SJCRH30 (cell line): ENCODE results near the gene CREB3L2. TPM values are rescaled to one million over a fixed set of nuclear protein-coding genes. Genes with fewer than 3 reads are reported as not detected.

Experiments used
- DNase-seq, 2 experiments: peaks; one replicate each; pipeline ENCODE4 v3.0.0-alpha.2; 2015 to 2020
- H3K27ac ChIP-seq: fragments of 250-450 bp; sonication (Bioruptor Pico); 2 replicates; pipeline ENCODE4 v1.5.1; 2020; ENCODE audit warnings: mild to moderate bottlenecking, moderate library complexity
- H3K27me3 ChIP-seq: fragments of 250-450 bp; sonication (Bioruptor Pico); 2 replicates; pipeline ENCODE4 v1.5.1; 2020; ENCODE audit warnings: mild to moderate bottlenecking, moderate library complexity
- H3K36me3 ChIP-seq: fragments of 250-450 bp; sonication (Bioruptor Pico); 2 replicates; pipeline ENCODE4 v1.5.1; 2020; ENCODE audit warnings: mild to moderate bottlenecking, moderate library complexity
- H3K4me1 ChIP-seq: fragments of 250-450 bp; sonication (Bioruptor Pico); 2 replicates; pipeline ENCODE4 v1.5.1; 2020; ENCODE audit warnings: mild to moderate bottlenecking, moderate library complexity
- H3K4me3 ChIP-seq: fragments of 250-450 bp; sonication (Bioruptor Pico); 2 replicates; pipeline ENCODE4 v1.5.1; 2020; ENCODE audit warnings: mild to moderate bottlenecking, moderate library complexity
- H3K9me3 ChIP-seq: fragments of 250-450 bp; sonication (Bioruptor Pico); replicated peaks from 2 replicates; pipeline ENCODE4 v1.5.1; 2020; ENCODE audit warnings: mild to moderate bottlenecking, moderate library complexity
- total RNA-seq: library from RNA; depleted of rRNA; stranded (reverse); fragments of >200 nt; shearing (Covaris generic); gene quantifications from 2 replicates; pipeline ENCODE4 v1.2.3, GENCODE V29; 2014

CREB3L2 gene
- total RNA-seq, 1 experiment from 2014 or later, result 18.7 TPM

GRCh38 chr7:137860542-137860941 is 141.3 kb downstream of the CREB3L2 start:
- no peak for DNase-seq
- H3K36me3 ChIP-seq, result no peaks in the 10 kb centered on the region
- H3K27me3 ChIP-seq, result no peaks in the 10 kb centered on the region

DNA sequence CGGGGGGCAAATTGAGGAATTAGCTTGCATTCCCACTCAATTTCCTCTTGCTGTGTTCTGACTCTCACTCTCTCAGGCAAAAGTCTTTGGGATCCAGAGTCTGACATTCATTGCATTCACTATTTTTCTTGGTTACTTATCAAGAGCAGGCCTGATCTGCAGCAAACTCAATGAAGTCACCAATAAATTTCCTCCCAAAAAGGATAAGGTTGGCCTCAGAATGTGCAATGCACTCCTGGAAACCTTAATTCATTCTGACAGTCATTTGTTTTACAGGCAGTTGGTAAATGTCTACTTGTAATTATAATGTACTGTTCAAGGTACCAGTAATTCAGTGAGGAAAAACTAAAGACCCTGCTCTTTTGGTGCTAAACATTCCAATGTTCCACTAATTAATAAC is 148.8 kb downstream of the CREB3L2 start:
- no peak for DNase-seq
- Histone ChIP-seq H3K4me3 (no peak overlapping the region), H3K27ac (no peak overlapping the region), H3K9me3 (no peaks in the 10 kb centered on the region), H3K4me1 (no peaks in the 10 kb centered on the region), H3K27me3 (no peaks in the 10 kb centered on the region), H3K36me3 (no peaks in the 10 kb centered on the region)

More at GRCh38 chr7:137860542-137860941, 141.3 kb downstream of the CREB3L2 start:
- no peaks in the 10 kb centered on the region for H3K9me3 ChIP-seq
- no peak overlapping the region for H3K4me3 ChIP-seq
- no peak overlapping the region for H3K27ac ChIP-seq
- no peaks in the 10 kb centered on the region for H3K4me1 ChIP-seq

GRCh38 chr7:137852108-137852507 is 149.8 kb downstream of the CREB3L2 start:
- H3K27me3 ChIP-seq, result no peaks in the 10 kb centered on the region
- H3K36me3 ChIP-seq, result no peaks in the 10 kb centered on the region
- no peak overlapping the region for H3K4me3 ChIP-seq
- H3K9me3 ChIP-seq, result no peaks in the 10 kb centered on the region
- H3K27ac ChIP-seq, result no peak overlapping the region
- DNase-seq, result no peak
- no peaks in the 10 kb centered on the region for H3K4me1 ChIP-seq

- Histone ChIP-seq H3K4me1 (no peaks in the 10 kb centered on the region), H3K4me3 (no peak overlapping the region), H3K36me3 (no peaks in the 10 kb centered on the region), H3K27me3 (no peaks in the 10 kb centered on the region), H3K27ac (no peak overlapping the region), H3K9me3 (no peaks in the 10 kb centered on the region)
- peak in 1 of 2 experiments; percentile 11 for DNase-seq
Observed at GRCh38 chr7:137850972-137851945, 150.6 kb downstream of the CREB3L2 start.

- Histone ChIP-seq H3K27me3 (no peaks in the 10 kb centered on the region), H3K36me3 (no peaks in the 10 kb centered on the region), H3K9me3 (no peaks in the 10 kb centered on the region), H3K4me1 (no peaks in the 10 kb centered on the region), H3K4me3 (no peak overlapping the region), H3K27ac (no peak overlapping the region)
- no peak for DNase-seq
Observed at GRCh38 chr7:137850571-137850970, 151.3 kb downstream of the CREB3L2 start.

GRCh38 chr7:137848095-137848494 is 153.8 kb downstream of the CREB3L2 start:
- Histone ChIP-seq H3K4me1 (0 out of 2 replicates have a peak, but pooled peaks cover 4% of the 10 kb centered on the region), H3K9me3 (no peaks in the 10 kb centered on the region), H3K27ac (no peak overlapping the region), H3K27me3 (no peaks in the 10 kb centered on the region), H3K36me3 (no peaks in the 10 kb centered on the region), H3K4me3 (no peak overlapping the region)
- no peak for DNase-seq

DNA sequence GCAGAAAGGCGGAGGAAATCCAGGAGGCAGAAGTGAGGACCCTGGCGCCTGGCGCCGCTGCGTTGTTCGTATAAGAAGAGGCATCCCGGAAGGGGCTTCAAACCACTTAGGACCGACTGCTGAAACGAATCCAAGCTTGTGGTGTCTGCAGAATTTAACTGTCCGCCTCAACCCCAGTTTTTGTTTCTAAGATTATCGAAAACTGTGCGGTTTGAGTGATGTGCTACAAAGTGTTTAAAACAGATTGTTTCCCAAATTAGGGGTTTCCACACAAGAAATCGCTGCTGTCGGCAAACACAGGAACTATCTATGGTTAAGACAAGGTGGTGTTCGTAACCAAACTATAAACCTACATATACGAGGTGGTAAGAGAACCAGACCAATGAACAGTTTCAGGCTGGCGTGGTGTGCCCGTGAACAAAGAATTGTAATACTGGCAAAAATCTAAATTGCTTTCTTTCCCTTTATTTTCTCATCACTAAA is 154.3 kb downstream of the CREB3L2 start:
- Histone ChIP-seq H3K27me3 (no peaks in the 10 kb centered on the region), H3K4me3 (no peak overlapping the region), H3K9me3 (no peaks in the 10 kb centered on the region), H3K4me1 (0 out of 2 replicates have a peak, but pooled peaks cover 4% of the 10 kb centered on the region), H3K36me3 (no peaks in the 10 kb centered on the region), H3K27ac (no peak overlapping the region)
- no peak for DNase-seq

DNA sequence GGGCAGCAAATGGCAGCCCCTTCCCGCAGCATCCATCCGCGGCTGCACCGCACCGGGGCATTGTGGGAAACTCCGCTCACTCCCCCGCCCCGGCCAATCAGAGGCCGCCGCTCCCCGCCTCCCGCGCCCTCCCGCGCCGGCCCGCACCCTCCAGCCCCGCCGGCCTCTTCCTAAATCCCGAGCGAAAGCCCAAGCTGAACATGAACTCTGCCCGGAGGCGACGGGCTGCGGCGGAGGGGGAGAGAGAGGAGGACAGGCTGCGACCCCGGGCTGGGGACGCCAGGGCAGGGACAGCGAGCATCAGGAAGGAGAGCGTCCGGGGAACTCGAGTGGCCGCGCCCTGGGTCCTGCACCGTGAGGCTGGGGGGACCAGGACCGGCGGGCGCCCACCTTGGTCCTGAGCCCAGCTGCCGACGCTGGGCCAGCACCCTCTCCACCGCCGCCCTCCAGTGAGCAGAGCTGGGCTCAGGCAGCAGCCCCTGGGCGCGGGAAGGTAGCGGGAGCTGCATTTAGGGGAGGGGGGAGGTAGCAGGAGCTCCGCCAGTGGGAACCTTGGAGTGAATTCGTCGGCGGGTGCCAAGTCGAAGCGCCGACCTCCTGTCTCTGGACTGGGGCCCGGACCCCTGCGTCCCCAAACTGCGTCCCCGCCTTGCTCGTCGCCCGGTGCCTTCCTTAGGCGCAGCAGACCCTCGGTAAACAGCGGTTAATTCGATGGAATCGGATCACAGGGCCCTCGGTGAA is 154.9 kb downstream of the CREB3L2 start, which contains the start of gene DGKI:
Gene DGKI (minus strand): TSS at position 148 of the 741 bp plus-strand sequence.
- no peak within 1 kb of the TSS for H3K4me3 ChIP-seq
- H3K27ac ChIP-seq, result no peak within 1 kb of the TSS
- 0 out of 2 replicates have a peak, but pooled peaks cover 4% of the 10 kb centered on the region for H3K4me1 ChIP-seq
- DNase-seq, result no peak
- H3K9me3 ChIP-seq, result no peaks in the 10 kb centered on the region
- H3K27me3 ChIP-seq, result no peaks in the 10 kb centered on the region
- H3K36me3 ChIP-seq, result no peaks in the 10 kb centered on the region

- Histone ChIP-seq H3K27ac (no peak overlapping the region), H3K36me3 (no peaks in the 10 kb centered on the region), H3K27me3 (no peaks in the 10 kb centered on the region), H3K4me3 (no peak overlapping the region), H3K9me3 (no peaks in the 10 kb centered on the region), H3K4me1 (0 out of 2 replicates have a peak, but pooled peaks cover 4% of the 10 kb centered on the region)
- DNase-seq, result no peak
Observed at GRCh38 chr7:137846549-137846826, 155.4 kb downstream of the CREB3L2 start.

DNA sequence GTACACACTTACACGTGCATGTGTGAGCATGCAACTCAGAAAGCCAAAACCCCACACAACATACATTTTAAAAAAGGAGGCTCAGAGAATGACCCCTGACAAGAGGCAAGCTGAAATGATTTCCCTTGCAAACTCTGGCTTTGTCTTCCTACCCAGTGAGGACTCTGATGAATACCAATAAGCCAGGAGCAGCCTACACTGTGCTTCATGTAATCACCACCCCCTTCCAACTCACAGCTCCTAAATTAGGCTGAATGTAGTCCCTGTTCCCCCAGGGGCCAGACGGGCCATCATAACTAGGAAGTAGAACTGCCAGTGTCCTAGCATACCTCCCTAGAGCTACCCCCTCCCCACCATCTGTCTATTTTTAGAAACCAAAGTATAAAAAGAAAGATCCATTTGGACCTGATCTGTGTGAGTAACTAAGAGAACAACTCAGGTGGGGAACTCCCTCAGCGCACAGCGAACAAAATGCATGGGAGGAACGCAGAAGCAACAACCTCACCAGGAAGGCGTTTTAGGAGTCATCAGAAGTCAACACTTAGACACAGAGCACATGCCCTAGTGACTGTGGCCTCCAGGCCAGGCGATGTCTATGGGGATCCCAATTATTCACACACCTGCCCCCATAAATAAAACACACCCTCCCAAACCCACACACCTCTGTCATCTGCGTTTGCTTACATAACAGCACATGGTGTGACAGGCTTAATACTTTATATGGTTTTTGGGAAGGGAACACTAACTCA is 157.0 kb downstream of the CREB3L2 start:
- Histone ChIP-seq H3K27ac (no peak overlapping the region), H3K27me3 (0 out of 2 replicates have a peak, but pooled peaks cover 4% of the 10 kb centered on the region), H3K9me3 (no peaks in the 10 kb centered on the region), H3K4me3 (no peak overlapping the region), H3K36me3 (no peaks in the 10 kb centered on the region), H3K4me1 (0 out of 2 replicates have a peak, but pooled peaks cover 4% of the 10 kb centered on the region)
- DNase-seq, result peak in 1 of 2 experiments; percentile 6

GRCh38 chr7:137839903-137840779 is 161.7 kb downstream of the CREB3L2 start:
- Histone ChIP-seq H3K4me1 (0 out of 2 replicates have a peak, but pooled peaks cover 4% of the 10 kb centered on the region), H3K9me3 (no peaks in the 10 kb centered on the region), H3K4me3 (no peak overlapping the region), H3K36me3 (no peaks in the 10 kb centered on the region), H3K27me3 (peaks cover 4% of the 10 kb centered on the region; the same call in 1 of the 2 replicates), H3K27ac (no peak overlapping the region)
- no peak for DNase-seq

- H3K27me3 ChIP-seq, result peaks cover 4% of the 10 kb centered on the region; the same call in 1 of the 2 replicates
- H3K9me3 ChIP-seq, result no peaks in the 10 kb centered on the region
- no peak for DNase-seq
- H3K4me1 ChIP-seq, result no peaks in the 10 kb centered on the region
- no peak overlapping the region for H3K4me3 ChIP-seq
- no peaks in the 10 kb centered on the region for H3K36me3 ChIP-seq
- H3K27ac ChIP-seq, result no peak overlapping the region
Observed at GRCh38 chr7:137838706-137839315, 163.1 kb downstream of the CREB3L2 start.

DNA sequence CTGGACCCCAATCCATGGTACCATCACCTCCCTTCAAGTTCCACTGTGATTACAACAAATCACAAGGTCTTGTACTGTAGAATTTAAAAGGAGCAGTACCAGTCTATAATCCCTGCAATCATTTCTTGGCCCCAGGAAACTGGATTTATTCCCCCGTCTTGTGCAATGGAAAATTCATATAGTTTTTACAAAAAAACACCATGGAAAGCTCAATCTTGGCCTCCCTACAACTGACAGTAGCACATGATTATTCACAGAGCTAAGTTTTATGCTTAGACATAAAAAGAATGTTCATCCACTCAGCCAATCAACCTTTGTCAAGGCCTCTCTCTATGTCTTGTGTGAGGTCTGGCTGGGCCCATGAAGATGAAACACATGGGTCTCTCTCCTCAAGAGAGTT is 165.3 kb downstream of the CREB3L2 start:
- H3K27ac ChIP-seq, result no peak overlapping the region
- no peaks in the 10 kb centered on the region for H3K36me3 ChIP-seq
- H3K27me3 ChIP-seq, result peaks cover 4% of the 10 kb centered on the region; the same call in 1 of the 2 replicates
- DNase-seq, result no peak
- H3K4me1 ChIP-seq, result no peaks in the 10 kb centered on the region
- H3K9me3 ChIP-seq, result 0 out of 2 replicates have a peak, but pooled peaks cover 6% of the 10 kb centered on the region
- no peak overlapping the region for H3K4me3 ChIP-seq
